ENCODE measurements around the gene PRPF39. TPM values are rescaled to one million over a fixed set of nuclear protein-coding genes. Genes with fewer than 3 reads are reported as not detected.
A peak's percentile ranks its signal among the peaks of the same experiment; 100 is the strongest.

The PRPF39 gene
- total and polyA plus RNA-seq, 2 of the 13 experiments (the other 11 are each of a cell fraction or from before 2014, with no cell fraction given), result 44.2 to 65.0 TPM

- Histone ChIP-seq H3K79me2 (ENCODE audit: insufficient read depth, low read length) (peaks cover 64% of the 10 kb centered on the region), H3K9me3 (ENCODE audit: low read length) (no peaks in the 10 kb centered on the region), H3K4me3 (replicated peaks in 1 of 3; ENCODE audit: insufficient read depth in 1 of 3, low read depth in 2 of 3, low read length in 3 of 3) (peak within 1 kb of the TSS; percentile 87 to 95 (median 91)), H2AFZ (ENCODE audit: low read length) (peak within 1 kb of the TSS; percentile 96), H3K27me3 (ENCODE audit: control insufficient read depth in 1 of 2, insufficient read depth in 2 of 2, low read length in 2 of 2) (no peaks in the 10 kb centered on the region; a peak in 2 of 5 replicates), H3K4me2 (ENCODE audit: low read depth, low read length) (peak within 1 kb of the TSS; percentile 77), H3K4me1 (ENCODE audit: insufficient read depth, low read length) (peaks cover 45% of the 10 kb centered on the region), H4K20me1 (ENCODE audit: insufficient read depth, low read length) (no peaks in the 10 kb centered on the region; the same call in 1 of the 2 replicates), H3K27ac (ENCODE audit: extremely low read length, insufficient read depth, low read length) (peak within 1 kb of the TSS; percentile 90), H3K36me3 (replicated peaks in 1 of 2; ENCODE audit: control insufficient read depth in 1 of 2, insufficient read depth in 2 of 2, low read length in 2 of 2) (no peaks in the 10 kb centered on the region), H3K9ac (ENCODE audit: insufficient read depth, low read depth, low read length) (peak within 1 kb of the TSS; percentile 90)
- DNase-seq (ENCODE audit: low spot score) (peak; percentile 99), ATAC-seq (peak; percentile 90), FAIRE-seq (peak; percentile 74)
- BruUV-seq (replicated peaks), result no TSS peak
- WGBS (ENCODE audit: low lambda C conversion rate), result under 1% methylated on average over 23 of the region's 53 CpGs
- in situ Hi-C loops (cut with HindIII; ENCODE audit: extremely low pct_ligation_motif_present, low pct_unique_long_range_greater_than_20kb) (no loop called here), intact Hi-C loops (cut with micrococcal nuclease; ENCODE audit: unreplicated experiment) (loop anchor here (1.0 to 2.0 kb wide), 6 partner anchors 22 to 237 kb away; partner anchors contain the start of genes MIS18BP1, PRPF39 and TOGARAM1)
- POLR2A ChIA-PET, result interaction anchor here (0.6 to 5.0 kb wide), 13 partner anchors 8 to 238 kb away, joined by 3 to 42 read pairs (median 5); partner anchors contain the start of genes KLHL28, MIS18BP1, PRPF39 and TOGARAM1
- CTCF ChIA-PET (ENCODE audit: low intra/inter-chr PET ratio, low total read pairs), result no interaction called here
- TF ChIP-seq KAT2B (IDR thresholded peaks at IDR 0.05; ENCODE audit: borderline replicate concordance, low read depth, low read length) (no peak), CC2D1A (CRISPR knock-in tag; IDR thresholded peaks at IDR 0.05) (no peak), HOXA9 (CRISPR knock-in tag; IDR thresholded peaks at IDR 0.05; ENCODE audit: borderline replicate concordance) (no peak), THAP9 (CRISPR knock-in tag; IDR thresholded peaks at IDR 0.05; ENCODE audit: borderline replicate concordance) (peak; percentile 90), TAF15 (IDR thresholded peaks at IDR 0.05; ENCODE audit: low read depth, low read length, poor library complexity, severe bottlenecking) (no peak), MXI1 (IDR thresholded peaks at IDR 0.05; ENCODE audit: borderline replicate concordance, low read depth, low read length) (peak; percentile 54; the same call in 1 of the 3 replicates), ZNF496 (CRISPR knock-in tag; IDR thresholded peaks at IDR 0.05; ENCODE audit: insufficient replicate concordance) (no peak), ZNF33A (CRISPR knock-in tag; IDR thresholded peaks at IDR 0.05; ENCODE audit: borderline replicate concordance) (no peak), FOSL1 (CRISPR knock-in tag; IDR thresholded peaks at IDR 0.05; ENCODE audit: borderline replicate concordance) (no peak), ZNF660 (CRISPR knock-in tag; IDR thresholded peaks at IDR 0.05; ENCODE audit: borderline replicate concordance, low read depth) (no peak; the same call in 1 of the 2 replicates), MED1 (CRISPR knock-in tag; IDR thresholded peaks at IDR 0.05) (no peak; the same call in 1 of the 2 replicates), RELA (CRISPR knock-in tag; IDR thresholded peaks at IDR 0.05) (no peak), EP300 (IDR thresholded peaks at IDR 0.05; ENCODE audit: low read depth in 2 of 2, low read length in 2 of 2) (peak; percentile 5 to 14; a peak in 2 of 4 replicates), EP300 (CRISPR knock-in tag; IDR thresholded peaks at IDR 0.05; ENCODE audit: borderline replicate concordance) (no peak), IRF2 (CRISPR knock-in tag; IDR thresholded peaks at IDR 0.05) (peak; percentile 9; the same call in 1 of the 2 replicates), ZNF704 (CRISPR knock-in tag; IDR thresholded peaks at IDR 0.05; ENCODE audit: borderline replicate concordance) (no peak; the same call in 1 of the 2 replicates), RAD51 (IDR thresholded peaks at IDR 0.05; ENCODE audit: borderline replicate concordance) (no peak)
Observed at GRCh38 chr14:45134051-45134958, 50.4 kb downstream of the PRPF39 start, which contains the start of gene FKBP3. Gene FKBP3 (minus strand): TSS chr14:45134481. CDS start chr14:45134456, 25 bp downstream.

Data from HepG2 (cell line).